Measurements from ENCODE around the gene SELENOO.

SELENOO gene

GRCh38 chr22:50250555-50251476 is 50.0 kb downstream of the SELENOO start, which contains the start of gene HDAC10:
HDAC10 (minus strand) TSS chr22:50251265; CDS start chr22:50251032, 233 bp downstream.
- Histone ChIP-seq H3K36me3 (peaks cover 28% of the 10 kb centered on the region), H3K4me1 (peaks cover 19% of the 10 kb centered on the region), H3K4me3 (ENCODE audit: low read depth, low read length) (peak within 1 kb of the TSS; percentile 70), H3K27me3 (no peaks in the 10 kb centered on the region), H3K9me3 (no peaks in the 10 kb centered on the region)
- DNase-seq: peak; percentile 91
- no peak for TF ChIP-seq CTCF (IDR thresholded peaks at IDR 0.05; ENCODE audit: low read depth, low read length)

GRCh38 chr22:50251477-50252081 is 50.8 kb downstream of the SELENOO start:
- peaks cover 24% of the 10 kb centered on the region for H3K36me3 ChIP-seq
- H3K9me3 ChIP-seq: no peaks in the 10 kb centered on the region
- TF ChIP-seq CTCF (IDR thresholded peaks at IDR 0.05; ENCODE audit: low read depth, low read length): no peak
- no peak for DNase-seq
- H3K4me3 ChIP-seq (ENCODE audit: low read depth, low read length): peak overlapping the region; percentile 70
- H3K4me1 ChIP-seq: peaks cover 19% of the 10 kb centered on the region
- no peaks in the 10 kb centered on the region for H3K27me3 ChIP-seq

GRCh38 chr22:50252082-50253045 is 51.6 kb downstream of the SELENOO start:
- H3K36me3 ChIP-seq: peaks cover 27% of the 10 kb centered on the region
- H3K27me3 ChIP-seq: no peaks in the 10 kb centered on the region
- TF ChIP-seq CTCF (IDR thresholded peaks at IDR 0.05; ENCODE audit: low read depth, low read length): peak; percentile 83
- peak; percentile 86 for DNase-seq
- H3K4me3 ChIP-seq (ENCODE audit: low read depth, low read length): peak overlapping the region; percentile 70
- no peaks in the 10 kb centered on the region for H3K9me3 ChIP-seq
- peaks cover 18% of the 10 kb centered on the region for H3K4me1 ChIP-seq

GRCh38 chr22:50253046-50253915 is 52.5 kb downstream of the SELENOO start:
- no peak for DNase-seq
- Histone ChIP-seq H3K36me3 (peaks cover 32% of the 10 kb centered on the region), H3K9me3 (no peaks in the 10 kb centered on the region), H3K4me3 (ENCODE audit: low read depth, low read length) (no peak overlapping the region), H3K4me1 (peaks cover 9% of the 10 kb centered on the region), H3K27me3 (no peaks in the 10 kb centered on the region)
- no peak for TF ChIP-seq CTCF (IDR thresholded peaks at IDR 0.05; ENCODE audit: low read depth, low read length)

- peaks cover 5% of the 10 kb centered on the region; the same call in 1 of the 2 replicates for H3K4me1 ChIP-seq
- H3K4me3 ChIP-seq (ENCODE audit: low read depth, low read length): no peak overlapping the region
- no peaks in the 10 kb centered on the region for H3K9me3 ChIP-seq
- DNase-seq: no peak
- peaks cover 36% of the 10 kb centered on the region for H3K36me3 ChIP-seq
- no peaks in the 10 kb centered on the region for H3K27me3 ChIP-seq
- TF ChIP-seq CTCF (IDR thresholded peaks at IDR 0.05; ENCODE audit: low read depth, low read length): no peak
Measured at GRCh38 chr22:50253941-50254340, 53.1 kb downstream of the SELENOO start.

All from BE2C (cell line).